DMS114 treated with DMSO at 0.1 percent for 48 hours (cell line): ENCODE results near the gene FOXO4.

Source experiments
- DNase-seq: peaks from one replicate; lab custom pipeline; 2025; ENCODE audit not compliant: unreplicated experiment; lab: John Stamatoyannopoulos, UW

FOXO4 gene

DNA sequence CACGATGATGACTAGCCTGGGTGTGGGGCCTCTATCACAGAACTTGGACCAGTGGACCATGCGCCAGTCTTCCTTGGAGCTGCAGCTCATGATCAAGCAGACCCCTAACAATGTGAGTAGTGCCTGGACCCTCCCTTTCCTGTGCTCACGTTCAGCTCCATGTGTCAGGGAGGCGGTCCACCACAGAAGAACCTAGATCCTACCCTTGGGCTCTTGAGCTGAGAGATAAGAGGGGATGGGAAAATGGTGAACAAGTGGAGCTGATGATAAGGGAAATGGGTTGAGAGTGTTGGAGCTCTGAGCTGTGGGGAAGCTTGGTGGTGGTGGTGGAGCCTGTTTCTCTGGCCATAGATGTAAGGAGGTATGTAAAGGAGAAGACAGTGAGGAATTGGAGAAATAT, 35.9 kb downstream of the FOXO4 start:
- DNase-seq, result no peak

DNA sequence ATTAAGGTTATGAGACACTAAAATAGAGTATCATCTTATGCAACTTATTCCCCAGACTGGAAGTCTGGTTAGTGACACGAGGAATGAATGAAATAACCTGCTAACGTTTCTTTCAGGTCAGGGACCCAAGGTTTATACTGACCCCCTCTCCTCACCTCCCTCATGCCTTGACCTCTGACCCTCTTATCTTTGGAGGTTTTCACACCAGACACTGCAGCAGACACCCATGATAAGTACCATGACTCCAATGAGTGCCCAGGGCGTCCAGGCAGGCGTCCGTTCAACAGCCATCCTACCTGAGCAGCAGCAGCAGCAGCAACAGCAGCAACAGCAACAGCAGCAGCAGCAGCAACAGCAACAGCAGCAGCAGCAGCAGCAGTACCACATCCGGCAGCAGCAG, 44.8 kb downstream of the FOXO4 start:
- no peak for DNase-seq

DNA sequence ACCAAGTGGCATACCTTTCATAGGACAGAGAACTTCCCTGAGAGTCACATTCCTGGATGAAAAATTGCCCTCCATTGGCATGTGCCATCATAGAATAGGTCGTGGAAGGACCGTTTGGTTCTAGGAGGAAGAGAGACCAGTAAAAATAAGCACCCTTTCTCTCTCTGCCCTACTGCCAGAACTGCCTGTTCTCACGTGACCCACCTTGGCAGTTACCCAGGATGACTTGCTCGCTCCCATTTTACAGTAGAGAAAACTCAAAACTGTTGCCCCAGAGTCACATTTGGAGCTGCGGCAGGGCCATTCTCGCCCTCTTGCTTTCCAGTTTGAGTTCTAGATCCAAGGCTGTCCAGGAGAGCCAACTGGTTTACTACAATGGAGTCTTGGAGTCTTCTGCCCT, 47.9 kb downstream of the FOXO4 start:
- no peak for DNase-seq

DNA sequence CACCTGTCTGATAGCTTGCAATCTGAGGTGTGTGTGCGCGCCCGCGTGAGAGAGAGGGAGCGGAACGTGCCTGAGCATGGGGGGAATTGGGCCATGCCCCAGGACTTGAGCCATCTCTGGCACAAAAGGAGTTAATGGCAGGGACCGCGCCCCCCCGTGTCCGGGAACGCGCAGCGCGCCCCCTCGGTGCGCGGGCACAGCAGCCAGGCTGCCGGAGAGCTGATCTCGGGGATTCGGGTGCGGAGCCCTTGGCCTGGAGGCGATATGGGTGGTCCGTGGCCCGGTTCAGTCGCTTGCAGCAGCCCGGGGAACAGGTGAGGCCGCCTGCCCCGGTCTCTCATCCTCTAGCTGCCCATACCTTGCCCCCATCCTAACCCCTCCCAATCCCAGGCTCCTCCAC, 49.0 kb downstream of the FOXO4 start, which contains the start of gene NLGN3:
Gene NLGN3, plus strand, starts transcription at position 191 of the 400 bp plus-strand sequence. CDS start 2,909 bp downstream, outside the sequence.
- no peak for DNase-seq

DNA sequence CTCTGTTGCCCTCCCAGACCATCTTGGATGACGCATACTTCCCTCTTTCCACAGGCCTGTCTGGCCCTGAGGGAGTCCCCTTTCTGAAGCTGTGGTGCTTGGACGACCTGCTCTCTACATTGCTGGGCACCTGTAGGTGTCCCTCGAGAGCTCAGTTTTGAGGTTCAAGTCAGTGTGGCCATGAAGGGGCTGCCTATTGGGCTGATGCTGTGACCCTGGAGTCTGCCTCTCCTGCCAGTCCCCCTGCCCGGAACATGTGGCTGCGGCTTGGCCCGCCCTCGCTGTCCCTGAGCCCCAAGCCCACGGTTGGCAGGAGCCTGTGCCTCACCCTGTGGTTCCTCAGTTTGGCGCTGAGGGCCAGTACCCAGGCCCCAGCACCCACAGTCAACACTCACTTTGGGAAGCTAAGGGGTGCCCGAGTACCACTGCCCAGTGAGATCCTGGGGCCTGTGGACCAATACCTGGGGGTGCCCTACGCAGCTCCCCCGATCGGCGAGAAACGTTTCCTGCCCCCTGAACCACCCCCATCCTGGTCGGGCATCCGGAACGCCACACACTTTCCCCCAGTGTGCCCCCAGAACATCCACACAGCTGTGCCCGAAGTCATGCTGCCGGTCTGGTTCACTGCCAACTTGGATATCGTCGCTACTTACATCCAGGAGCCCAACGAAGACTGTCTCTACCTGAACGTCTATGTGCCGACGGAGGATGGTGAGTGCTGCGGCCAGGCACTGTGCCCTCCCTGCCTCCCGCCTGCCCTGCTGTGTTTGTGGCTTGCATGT, 52.0 kb downstream of the FOXO4 start:
- DNase-seq, result no peak

DNA sequence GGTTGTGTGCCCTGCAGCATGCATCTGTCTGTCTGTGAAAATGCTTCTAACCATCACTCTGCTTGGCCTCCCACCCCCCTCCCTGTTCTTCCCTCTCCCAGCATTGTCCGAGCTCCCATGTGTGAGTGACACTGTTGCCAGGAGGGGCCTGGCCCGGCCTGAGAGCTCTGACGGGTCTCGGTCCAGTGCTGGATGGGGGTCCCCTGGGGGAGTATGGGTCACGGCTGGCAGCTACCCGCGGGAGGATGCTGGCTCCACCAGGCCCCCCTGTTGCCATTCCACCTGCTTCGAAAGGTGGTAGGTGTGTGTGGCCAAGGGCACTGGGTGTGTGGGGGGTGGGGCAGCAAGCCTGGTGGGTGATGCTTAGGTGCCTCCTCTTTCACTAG, 52.6 kb downstream of the FOXO4 start:
- no peak for DNase-seq

DNA sequence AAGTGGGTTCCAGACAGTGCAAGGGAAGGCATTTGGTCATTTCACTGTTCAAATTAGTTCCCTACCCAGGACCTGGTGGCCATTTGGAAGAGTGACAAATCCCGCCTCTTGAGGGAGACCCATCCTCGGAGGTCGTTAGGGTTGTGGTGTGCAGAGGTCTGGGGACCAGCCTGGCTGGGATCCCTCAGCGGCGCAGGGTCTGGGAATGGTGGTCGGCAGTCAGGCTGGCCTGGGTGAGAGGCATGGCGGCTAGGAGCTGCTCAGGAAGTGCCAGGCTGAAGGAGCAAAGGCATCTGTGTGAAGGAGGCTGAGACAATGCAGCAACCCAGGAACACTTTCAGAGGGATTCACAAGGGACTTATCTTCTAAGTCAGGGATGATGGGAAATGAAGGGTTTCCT, 55.7 kb downstream of the FOXO4 start:
- DNase-seq, result no peak
